Stimulated activated CD8-positive, alpha-beta memory T cell treated with anti-CD3 and anti-CD28 coated beads, Interleukin-12 subunit alpha, Interleukin-12 subunit beta, amount 100 ng/mL, for 4 hours (primary cell): ENCODE data around the gene KRTAP10-5.
"Not testable (repeated sequence)": the region's sequence is repeated elsewhere in the genome, so short reads cannot be mapped to it uniquely, and the experiment has no call there.

Experiments
- DNase-seq: peaks from one replicate; pipeline ENCODE4 v3.0.0-alpha.2; 2020; ENCODE audit warnings: low read depth

Gene KRTAP10-5, protein sequence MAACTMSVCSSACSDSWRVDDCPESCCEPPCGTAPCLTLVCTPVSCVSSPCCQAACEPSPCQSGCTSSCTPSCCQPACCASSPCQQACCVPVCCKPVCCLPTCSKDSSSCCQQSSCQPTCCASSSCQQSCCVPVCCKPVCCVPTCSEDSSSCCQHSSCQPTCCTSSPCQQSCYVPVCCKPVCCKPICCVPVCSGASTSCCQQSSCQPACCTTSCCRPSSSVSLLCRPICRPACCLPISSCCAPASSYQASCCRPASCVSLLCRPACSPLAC

DNA sequence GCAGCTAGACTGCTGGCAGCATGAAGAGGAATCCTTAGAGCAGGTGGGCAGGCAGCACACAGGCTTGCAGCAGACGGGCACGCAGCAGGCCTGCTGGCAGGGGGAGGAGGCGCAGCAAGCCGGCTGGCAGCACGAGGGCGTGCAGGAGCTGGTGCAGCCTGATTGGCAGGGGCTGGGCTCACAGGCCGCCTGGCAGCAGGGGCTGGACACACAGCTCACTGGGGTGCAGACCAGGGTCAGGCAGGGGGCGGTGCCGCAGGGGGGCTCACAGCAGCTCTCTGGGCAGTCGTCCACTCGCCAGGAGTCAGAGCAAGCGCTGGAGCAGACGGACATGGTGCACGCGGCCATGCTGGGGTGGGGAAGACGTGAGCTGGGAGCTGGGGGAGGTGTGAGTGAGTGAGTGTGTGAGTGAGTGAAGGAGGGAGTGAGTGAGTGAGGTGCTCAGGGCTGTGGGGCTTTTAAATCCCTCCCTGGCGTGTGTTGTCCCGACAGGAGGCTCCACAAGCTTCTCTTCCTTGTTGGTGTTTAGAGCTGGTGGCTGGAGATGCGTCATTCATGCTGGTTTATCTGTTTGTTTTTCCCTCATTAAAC is at the start of gene KRTAP10-5:
Gene KRTAP10-5, minus strand, starts transcription at position 374 of the 591 bp plus-strand sequence. Its CDS starts 26 bp downstream, at position 348.
- DNase-seq, result not testable (repeated sequence)

DNA sequence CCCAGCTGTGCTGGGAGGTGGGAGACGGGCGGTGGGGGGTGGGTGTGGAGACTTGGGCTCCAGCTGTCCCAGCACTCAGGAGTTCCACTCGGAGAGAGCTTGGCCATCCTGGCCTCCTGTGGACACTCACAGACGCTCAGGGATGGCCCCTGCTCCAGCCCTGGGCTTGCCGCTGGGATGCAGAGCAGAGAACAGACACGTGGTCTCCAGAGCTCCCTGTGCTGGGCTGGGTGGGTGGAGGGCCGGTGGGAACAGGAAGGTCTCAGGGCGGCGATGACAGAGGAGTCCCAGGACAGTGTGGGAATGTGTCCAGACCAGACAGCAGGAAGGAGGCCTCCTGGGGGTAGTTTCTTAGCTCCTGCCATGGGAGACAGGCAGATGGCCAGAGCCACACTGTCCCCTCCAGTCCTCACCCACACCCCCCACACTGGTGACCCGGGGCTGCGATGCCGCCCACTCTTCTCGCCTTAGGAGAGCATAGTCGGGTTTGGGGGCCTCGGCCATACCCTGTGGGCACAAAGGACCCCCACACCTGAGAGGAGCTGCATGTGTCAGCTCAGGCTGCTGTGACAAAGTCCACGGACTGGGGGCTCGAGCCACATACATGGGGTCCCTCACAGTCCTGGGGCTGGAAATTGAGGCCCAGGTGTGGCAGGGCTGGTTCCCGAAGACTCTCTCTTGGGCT is 48.4 kb upstream of the KRTAP10-5 start:
- no peak for DNase-seq

DNA sequence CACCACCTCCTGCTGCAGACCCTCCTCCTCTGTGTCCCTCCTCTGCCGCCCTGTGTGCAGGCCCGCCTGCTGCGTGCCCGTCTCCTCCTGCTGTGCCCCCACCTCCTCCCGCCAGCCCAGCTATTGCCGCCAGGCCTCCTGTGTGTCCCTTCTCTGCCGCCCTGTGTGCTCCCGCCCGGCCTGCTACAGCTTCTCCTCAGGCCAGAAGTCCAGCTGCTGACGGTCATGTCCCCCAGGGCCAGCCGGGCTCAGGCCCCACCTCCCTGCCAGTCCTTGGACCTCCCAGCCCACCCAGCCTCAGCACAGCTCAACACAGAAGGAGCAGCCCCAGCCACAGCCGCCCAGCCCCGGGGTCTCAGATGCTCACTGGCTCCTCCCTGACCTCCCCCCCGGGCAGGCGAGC is 47.4 kb upstream of the KRTAP10-5 start:
- not testable (repeated sequence) for DNase-seq

DNA sequence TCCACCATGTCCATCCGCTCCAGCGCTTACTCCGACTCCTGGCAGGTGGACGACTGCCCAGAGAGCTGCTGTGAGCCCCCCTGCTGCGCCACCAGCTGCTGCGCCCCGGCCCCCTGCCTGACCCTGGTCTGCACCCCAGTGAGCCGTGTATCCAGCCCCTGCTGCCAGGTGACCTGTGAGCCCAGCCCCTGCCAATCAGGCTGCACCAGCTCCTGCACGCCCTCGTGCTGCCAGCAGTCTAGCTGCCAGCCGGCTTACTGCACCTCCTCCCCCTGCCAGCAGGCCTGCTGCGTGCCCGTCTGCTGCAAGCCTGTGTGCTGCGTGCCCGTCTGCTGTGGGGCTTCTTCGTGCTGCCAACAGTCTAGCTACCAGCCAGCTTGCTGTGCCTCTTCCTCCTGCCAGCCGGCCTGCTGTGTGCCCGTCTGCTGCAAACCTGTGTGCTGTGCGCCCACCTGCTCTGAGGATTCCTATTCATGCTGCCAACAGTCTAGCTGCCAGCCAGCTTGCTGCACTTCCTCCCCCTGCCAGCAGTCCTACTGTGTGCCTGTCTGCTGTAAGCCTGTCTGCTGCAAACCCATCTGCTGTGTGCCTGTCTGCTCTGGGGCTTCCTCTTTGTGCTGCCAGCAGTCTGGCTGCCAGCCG is 46.9 kb upstream of the KRTAP10-5 start:
- not testable (repeated sequence) for DNase-seq

DNA sequence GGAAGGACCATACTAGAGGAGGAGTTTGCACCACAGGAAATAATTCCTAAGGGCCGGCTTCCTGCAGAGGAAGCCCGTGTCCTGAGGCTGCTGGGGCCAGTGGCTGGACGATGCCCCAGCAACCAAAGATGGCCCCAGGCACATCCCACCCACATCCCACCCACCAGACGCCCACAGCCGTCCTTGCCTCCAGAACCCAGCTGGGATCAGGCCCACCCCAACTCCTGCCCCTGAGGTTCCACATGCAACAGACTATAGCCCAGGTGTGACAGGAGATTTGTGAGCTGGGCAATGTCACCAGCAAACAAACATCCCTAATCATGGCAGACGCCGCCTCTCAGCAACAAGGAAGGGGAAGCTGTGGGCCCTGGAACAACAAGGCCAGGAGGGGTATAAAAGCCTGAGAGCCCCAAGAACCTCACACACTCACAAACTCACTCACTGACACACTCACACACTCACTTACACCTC is 46.3 kb upstream of the KRTAP10-5 start, which contains the start of gene KRTAP10-9:
Gene KRTAP10-9, plus strand, starts transcription at position 421 of the 471 bp plus-strand sequence. CDS start 79 bp downstream, outside the sequence.
- no peak for DNase-seq

DNA sequence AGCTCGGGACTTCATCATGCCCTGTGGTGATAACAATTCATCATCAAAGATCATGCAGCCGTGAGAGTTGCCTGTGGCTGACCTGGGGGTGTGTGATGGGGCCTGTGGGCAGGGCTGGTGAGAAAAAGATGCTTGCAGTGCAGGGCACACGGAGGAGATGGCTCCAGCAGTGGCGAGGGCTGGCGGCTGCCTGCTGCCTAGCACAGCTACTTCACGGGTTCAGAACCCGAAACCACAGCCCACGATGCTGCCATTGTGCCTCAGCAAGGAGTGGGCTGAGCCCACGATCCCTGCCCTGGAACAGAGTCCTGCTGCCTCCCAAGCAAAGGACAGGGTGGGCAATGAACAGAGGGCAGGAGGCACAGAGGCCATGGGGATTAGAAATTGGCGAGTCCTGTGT is 45.9 kb upstream of the KRTAP10-5 start:
- no peak for DNase-seq

DNA sequence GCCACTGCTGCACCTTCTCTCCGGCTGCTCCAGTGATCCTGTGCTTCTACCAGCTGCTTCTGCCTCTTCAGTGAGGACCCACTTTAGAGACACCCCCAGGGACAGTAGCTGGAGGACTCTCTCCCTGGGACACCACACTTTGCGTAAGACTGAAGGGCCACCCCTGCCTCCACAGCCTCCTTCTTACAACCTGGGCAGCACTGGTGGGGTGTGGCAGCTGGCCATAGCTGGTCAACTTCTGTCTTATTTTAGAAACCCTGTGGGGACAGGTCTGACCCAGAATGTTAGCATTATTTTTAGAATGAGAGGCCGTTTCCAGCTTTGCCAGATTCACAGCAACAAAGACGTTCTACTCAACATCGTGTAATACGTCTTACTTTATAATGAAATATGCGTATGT is 45.4 kb upstream of the KRTAP10-5 start:
- DNase-seq, result no peak

DNA sequence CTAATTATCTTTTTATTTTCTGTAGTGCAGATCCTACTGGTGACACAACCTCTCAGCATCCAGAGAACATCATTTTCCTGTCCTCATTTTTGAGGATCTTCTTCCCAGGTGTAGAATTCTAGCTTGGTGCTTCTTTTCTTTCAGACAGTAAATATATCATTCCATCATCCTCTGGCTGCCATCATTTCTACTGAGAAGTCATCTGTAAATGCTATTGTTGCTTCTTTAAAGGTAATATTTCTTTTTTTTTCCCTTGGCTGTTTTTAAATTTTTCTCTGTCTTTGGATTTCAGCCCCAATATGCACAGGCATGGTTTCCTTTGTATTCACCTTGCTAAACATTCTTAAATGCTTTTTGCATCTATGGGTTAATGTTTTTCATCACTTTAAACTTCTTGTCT is 43.2 kb upstream of the KRTAP10-5 start:
- DNase-seq, result no peak

DNA sequence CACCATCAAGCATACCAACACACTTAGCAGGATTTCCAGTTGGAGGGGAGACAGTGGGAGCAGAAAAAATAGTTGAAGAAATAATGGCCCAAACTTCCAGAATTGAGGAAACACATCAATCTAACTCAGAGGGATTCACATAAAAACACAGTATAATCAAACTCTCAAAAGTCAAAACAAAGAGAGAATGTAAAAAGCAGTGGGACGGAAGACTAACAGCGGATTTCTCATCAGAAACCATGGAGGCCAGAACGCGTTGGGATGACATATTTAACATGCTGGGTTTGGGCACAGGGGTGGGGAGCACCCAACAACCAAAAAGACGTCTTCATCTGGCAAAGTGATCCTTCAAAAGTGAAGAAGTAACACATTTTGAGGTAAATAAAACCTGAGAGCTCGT is 39.5 kb upstream of the KRTAP10-5 start:
- DNase-seq, result no peak

DNA sequence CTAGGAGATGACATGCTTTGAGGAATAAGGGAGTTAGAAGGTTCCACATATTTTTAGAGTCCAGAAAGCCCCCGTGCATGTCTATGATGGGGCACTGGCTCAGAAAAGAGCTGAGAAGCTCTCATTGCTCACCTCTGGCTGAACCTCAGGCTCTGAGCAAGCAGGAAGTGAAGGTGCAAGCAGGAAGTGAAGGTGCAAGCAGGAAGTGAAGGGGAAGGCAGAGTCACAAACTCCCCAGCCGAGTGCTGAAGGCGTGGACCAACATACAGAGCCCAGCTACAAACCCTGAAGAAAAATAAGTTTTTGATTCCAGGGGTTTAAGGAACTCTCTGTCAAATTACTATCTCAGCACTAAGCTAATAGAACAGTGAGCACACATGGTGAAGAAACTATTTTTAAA is 38.5 kb upstream of the KRTAP10-5 start:
- DNase-seq, result peak; percentile 24

DNA sequence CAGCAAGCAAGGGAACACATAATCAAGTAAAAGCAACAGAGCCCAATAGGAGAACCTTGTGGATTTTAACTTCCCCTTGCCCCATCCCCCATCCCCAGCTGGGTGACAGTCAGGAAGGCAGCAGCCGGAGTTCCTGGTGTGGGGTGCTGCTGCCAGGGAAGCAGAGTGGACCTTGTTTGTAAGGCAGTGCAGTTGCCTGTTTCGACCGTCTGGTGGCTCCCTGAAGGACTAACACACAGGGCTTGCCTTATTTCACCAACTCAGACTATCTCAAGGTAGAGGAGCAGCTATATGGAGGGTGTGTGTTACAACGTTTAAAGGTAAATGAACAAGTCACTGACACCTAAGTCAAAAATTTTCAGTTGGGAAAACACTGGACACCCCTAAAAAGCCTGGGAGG is 38.1 kb upstream of the KRTAP10-5 start:
- DNase-seq, result no peak

DNA sequence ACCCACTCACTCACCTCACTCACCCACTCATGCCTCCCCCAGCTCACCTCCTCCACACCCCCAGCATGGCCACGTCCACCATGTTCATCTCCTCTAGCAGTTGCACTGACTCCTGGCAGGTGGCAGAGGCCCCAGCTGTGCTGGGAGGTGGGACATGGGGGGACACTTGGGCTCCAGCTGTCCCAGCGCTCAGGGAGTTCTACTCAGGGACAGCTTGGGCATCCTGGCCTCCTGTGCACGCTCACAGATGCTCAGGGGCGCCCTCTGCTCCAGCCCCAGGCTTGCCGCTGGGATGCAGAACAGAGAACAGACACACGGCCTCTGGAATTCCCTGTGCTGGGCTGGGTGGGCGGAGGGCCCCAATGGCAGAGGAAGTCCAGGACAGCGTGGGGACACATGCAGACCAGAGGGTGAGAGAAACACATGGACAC is 36.7 kb upstream of the KRTAP10-5 start:
- no peak for DNase-seq

DNA sequence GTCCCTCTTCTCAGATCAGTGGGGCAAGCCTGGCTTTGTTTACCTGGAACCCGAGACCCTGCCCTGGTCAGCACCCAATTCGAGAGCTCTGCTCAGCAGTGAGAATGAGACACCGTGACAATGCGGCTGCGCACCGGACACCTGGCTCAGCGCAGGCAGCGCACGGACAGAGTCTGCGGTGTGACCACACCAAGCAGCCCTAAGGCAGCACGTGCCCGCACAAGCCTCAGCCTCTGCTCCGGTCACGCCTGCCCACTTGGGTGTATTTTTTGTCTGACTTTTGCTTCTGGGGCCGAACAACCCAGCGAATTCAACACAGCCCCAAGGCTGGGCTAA is 36.2 kb upstream of the KRTAP10-5 start:
- DNase-seq, result no peak

DNA sequence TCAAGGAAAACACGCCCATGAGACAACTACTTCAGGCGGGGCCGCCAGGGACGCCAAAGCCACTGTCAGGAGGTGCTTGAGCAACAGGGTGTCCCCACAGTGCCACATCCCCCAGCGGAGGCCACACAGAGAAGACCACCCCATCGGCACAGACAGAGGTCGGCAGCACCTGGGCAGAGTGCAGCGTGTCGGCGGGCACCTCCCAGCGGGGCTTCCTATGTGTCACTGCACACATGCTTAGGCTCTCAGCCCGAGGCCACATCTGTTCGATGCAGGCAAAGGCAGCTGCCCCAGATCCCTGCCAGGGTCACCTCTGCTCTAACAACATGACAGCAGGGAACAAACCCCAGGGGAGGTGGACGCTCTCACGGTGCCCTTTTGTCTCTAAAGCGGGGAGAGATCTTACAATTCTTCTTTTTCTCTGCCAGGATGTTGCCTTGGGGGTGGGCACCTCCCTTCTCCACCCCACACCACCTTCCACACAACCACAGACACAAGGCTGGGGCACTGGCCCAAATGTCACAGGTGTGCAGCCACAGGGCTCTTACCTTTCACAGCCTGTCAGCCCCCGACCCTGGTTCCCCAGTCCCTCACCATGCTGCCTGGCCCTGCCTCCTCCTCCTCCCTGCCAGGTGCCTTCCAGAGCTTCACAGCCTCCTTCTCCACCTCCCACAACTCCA is 35.6 kb upstream of the KRTAP10-5 start:
- no peak for DNase-seq

DNA sequence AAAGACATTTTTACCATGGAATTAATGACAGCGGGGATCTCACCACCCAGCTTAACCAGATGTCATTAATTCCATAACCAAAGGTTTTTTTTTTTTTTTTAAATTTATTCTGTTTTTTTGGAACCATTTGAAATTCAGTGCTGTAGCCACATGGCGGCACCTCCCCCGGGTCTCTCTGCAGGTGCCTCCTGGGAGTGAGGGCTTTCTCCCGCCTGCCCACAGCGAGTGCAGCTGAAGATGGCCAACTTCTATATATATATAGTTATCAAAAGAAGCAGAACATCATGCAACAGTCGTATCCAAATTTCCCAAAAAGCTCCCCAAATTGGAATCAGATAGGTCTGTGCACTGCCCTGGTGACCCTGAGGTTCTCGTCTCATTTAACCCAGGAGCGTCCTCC is 35.1 kb upstream of the KRTAP10-5 start:
- no peak for DNase-seq

DNA sequence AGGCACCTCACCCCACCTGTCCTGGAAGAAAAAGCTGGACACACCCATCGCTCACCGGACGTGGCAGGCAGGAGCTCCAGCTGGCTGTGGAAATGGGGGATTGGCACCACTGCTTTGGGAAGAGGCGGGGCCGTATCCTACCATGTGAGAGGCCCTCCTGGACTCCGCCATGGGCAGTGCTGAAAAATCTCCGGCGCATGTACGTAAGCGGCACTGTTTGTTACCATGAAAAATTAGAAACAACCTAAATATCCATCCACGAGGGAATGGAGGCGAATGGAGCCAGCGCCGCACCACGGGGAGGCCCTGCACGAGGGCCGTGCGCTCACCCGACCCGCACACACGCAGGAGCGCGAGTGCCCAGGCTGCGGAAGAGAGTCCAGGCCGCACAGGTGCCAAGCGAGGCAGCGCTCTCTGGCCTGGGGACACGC is 34.6 kb upstream of the KRTAP10-5 start:
- DNase-seq, result no peak

DNA sequence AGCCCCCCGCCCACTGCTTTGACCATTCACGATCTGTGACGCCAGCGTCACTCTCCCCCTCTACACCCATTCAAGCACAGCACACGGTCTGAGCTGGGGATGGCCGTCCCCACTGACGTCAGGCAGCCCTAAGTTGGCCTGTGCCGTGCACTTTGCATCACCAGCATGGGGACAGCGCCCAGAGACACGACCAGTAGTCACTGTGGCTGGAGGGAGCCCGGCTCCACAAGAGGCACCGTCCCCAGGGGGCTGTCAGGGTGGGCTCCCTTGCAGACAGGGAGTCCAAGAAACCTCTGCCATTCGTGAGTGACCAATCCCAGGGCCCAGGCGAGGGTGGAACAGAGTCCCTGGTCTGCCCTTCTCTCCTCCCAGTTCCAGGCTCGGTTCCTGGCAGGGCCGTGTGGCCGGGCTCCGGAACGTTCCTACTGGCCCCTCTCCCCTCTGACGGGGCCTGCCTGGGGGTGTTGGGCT is 33.8 kb upstream of the KRTAP10-5 start:
- DNase-seq, result no peak

DNA sequence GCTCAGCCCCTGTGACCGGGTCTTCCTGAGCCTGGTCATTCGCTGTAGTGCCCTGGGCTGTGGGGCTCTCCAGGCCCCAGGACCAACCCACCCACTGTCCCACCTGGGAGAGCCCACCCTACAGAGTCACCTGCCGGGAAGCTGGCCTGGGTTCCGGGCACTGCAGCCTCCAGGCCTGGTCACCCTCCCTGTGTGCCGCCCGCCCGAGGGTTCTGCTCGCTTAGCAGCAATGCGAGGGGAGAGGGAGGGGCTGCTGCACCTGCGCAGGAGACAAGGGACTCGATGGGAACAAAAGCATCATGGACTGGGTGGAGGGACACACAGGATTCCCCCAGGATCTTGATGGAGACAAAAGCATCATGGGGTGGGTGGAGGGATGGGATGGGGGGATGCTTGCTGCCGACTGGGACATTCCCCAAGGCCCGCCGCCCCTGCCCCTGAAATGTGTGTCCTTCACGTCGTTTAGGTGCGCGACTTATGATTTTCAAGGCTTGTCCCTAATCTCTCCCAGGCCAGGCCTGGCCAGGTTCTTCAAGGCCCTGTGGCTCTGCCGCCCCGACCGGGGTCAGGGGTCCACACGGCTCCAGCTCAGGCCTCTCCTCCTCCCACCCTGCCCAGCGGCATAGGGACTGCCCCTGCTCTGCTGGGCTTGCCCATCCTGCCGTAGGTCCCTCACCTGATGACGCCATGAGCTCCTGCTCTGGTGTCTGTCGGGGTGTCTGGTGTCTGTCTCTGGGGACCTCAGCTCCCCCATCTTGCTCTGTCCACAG is 33.2 kb upstream of the KRTAP10-5 start:
- no peak for DNase-seq

DNA sequence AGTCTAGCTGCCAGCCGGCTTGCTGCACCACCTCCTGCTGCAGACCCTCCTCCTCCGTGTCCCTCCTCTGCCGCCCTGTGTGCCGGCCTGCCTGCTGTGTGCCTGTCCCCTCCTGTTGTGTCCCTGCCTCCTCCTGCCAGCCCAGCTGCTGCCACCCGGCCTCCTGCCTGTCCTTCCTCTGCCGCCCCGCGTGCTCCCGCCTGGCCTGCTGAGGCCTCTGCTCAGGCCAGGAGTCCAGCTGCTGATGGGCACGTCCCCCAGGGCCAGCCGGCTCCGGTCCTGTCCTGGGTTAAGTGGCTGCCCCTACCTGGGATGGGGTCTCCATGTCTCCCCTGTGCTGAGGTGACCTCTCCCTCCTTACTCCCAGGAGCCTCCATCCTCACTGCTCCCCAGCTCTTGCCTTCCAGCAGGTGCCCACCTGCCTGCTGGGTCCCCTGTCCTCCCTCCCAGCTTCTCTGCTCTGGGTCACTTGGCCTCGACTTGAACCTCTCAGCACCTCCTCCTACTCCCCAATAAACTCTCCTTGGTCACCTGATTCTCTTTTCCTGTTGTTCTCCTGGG is 32.3 kb upstream of the KRTAP10-5 start:
- no peak for DNase-seq

DNA sequence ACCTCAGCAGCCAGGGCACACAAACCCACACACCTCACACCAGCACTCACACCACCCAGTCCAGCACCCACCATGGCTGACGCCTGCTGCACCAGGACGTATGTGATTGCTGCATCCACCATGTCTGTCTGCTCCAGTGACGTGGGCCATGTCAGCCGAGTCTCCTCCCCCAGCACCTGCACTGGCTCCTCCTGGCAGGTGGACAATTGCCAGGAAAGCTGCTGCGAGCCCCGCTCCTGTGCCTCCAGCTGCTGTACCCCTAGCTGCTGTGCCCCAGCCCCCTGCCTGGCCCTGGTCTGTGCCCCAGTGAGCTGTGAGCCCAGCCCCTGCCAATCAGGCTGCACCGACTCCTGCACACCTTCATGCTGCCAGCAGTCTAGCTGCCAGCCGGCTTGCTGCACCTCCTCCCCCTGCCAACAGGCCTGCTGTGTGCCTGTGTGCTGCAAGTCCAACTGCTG is 31.7 kb upstream of the KRTAP10-5 start, which contains the start of gene KRTAP10-8:
Gene KRTAP10-8, plus strand, starts transcription at position 51 of the 458 bp plus-strand sequence. Its CDS starts 22 bp downstream, at position 73.
- no peak for DNase-seq

DNA sequence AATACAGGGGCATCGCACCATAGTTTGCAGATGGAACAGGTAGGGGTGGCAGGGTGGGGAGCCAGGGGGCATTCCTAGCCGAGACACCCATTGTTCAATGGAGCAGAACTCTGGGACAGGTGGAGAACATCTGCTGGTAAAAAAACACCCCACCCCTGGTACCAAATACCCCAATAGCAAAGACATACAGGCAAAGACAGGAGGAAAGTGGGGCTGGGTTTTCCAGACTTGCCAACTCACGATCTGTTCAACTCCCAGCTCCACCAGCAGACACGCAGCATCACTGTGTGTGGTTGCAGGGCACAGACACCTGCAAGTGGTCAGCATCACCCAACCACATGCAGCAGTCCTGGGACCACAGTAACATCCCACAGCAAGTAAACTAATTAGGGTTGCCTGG is 31.1 kb upstream of the KRTAP10-5 start:
- DNase-seq, result no peak
